H1 (cell line): ENCODE data around the gene NPFF. TPM values are rescaled to one million over a fixed set of nuclear protein-coding genes. Genes with fewer than 3 reads are reported as not detected.

Experiments used
- CTCF ChIA-PET: fragments of 300-600 bp; sonication (Branson Sonifier 250); formaldehyde crosslinking; loops from one replicate; lab custom pipeline; 2021; ENCODE audit not compliant: partially characterized antibody; lab: Charles Lee
- POLR2A ChIA-PET: fragments of 300-600 bp; sonication (Branson Sonifier 250); formaldehyde crosslinking; loops from one replicate; lab custom pipeline; 2021; ENCODE audit warnings: inconsistent platforms; ENCODE audit not compliant: partially characterized antibody; lab: Charles Lee
- DNase-seq, 2 experiments: peaks; one replicate each; pipeline versions ENCODE4 v3.0.0 to v3.0.0-alpha.2; 2010 to 2022; ENCODE audit warnings: low spot score in 2 of 2, low read depth in 1 of 2, mixed read lengths in 1 of 2
- FAIRE-seq: peaks from 2 replicates; lab custom pipeline; 2011; peaks lifted over from hg19 to GRCh38; lab: Jason Lieb, UNC
- H2AFZ ChIP-seq: 2 replicates; pipeline ENCODE4 v1.8.1; 2012; ENCODE audit warnings: low read length, inconsistent platforms
- H2AK5ac ChIP-seq: 2 replicates; pipeline ENCODE4 v1.6.1; 2013; ENCODE audit warnings: low read depth, low read length
- H2BK120ac ChIP-seq: replicated peaks from 2 replicates; pipeline ENCODE3; 2013; ENCODE audit warnings: low read depth, low read length, inconsistent platforms
- H2BK12ac ChIP-seq: 2 replicates; pipeline ENCODE4 v1.6.1; 2013; ENCODE audit warnings: low read depth, low read length
- H2BK15ac ChIP-seq: 2 replicates; pipeline ENCODE4 v1.6.1; 2013; ENCODE audit warnings: low read length
- H2BK20ac ChIP-seq: 2 replicates; pipeline ENCODE4 v1.6.1; 2013; ENCODE audit warnings: low read length
- H2BK5ac ChIP-seq: 2 replicates; pipeline ENCODE4 v1.6.1; 2013; ENCODE audit warnings: low read depth, low read length
- H3K14ac ChIP-seq: 2 replicates; pipeline ENCODE4 v1.6.1; 2013; ENCODE audit warnings: inconsistent platforms; ENCODE audit not compliant: insufficient read length
- H3K18ac ChIP-seq: 2 replicates; pipeline ENCODE4 v1.6.1; 2013; ENCODE audit warnings: low read length; ENCODE audit errors: extremely low read depth
- H3K23ac ChIP-seq: 2 replicates; pipeline ENCODE4 v1.6.1; 2013; ENCODE audit warnings: inconsistent platforms; ENCODE audit not compliant: insufficient read length
- H3K23me2 ChIP-seq: 2 replicates; pipeline ENCODE4 v1.6.1; 2013; ENCODE audit warnings: low read depth, low read length
- H3K27ac ChIP-seq: 2 replicates; pipeline ENCODE4 v1.6.1; 2011; ENCODE audit warnings: low read depth, low read length, inconsistent platforms
- H3K27me3 ChIP-seq, 4 experiments: replicated peaks in 1 of 4; 1 replicate in 1 of 4; 2 replicates in 3 of 4; pipeline versions ENCODE4 v1.6.1 to v1.8.1; 2011 to 2013; ENCODE audit warnings: low read length in 3 of 4, mild to moderate bottlenecking in 3 of 4, inconsistent platforms in 2 of 4, mixed read lengths in 2 of 4, moderate library complexity in 1 of 4; ENCODE audit not compliant: control insufficient read depth in 3 of 4, insufficient read depth in 3 of 4; ENCODE audit errors: extremely low read depth in 1 of 4
- H3K36me3 ChIP-seq, 4 experiments: 2 replicates each; pipeline versions ENCODE4 v1.6.1 to v1.8.1; 2011 to 2013; ENCODE audit warnings: mild to moderate bottlenecking in 4 of 4, low read length in 3 of 4, moderate library complexity in 2 of 4, control low read depth in 1 of 4, inconsistent platforms in 1 of 4; ENCODE audit not compliant: insufficient read depth in 4 of 4, control insufficient read depth in 2 of 4
- H3K4ac ChIP-seq: replicated peaks from 2 replicates; pipeline ENCODE3; 2013; ENCODE audit warnings: low read length, low read depth, mixed read lengths, inconsistent platforms; ENCODE audit not compliant: insufficient read length
- H3K4me1 ChIP-seq, 4 experiments: replicated peaks in 1 of 4; 1 replicate in 1 of 4; 2 replicates in 3 of 4; pipeline versions ENCODE4 v1.6.1 to v1.8.1; 2011 to 2013; ENCODE audit warnings: low read length in 3 of 4, inconsistent platforms in 2 of 4, mixed read lengths in 1 of 4; ENCODE audit not compliant: insufficient read depth in 4 of 4, control insufficient read depth in 3 of 4
- H3K4me2 ChIP-seq, 2 experiments: 2 replicates each; pipeline versions ENCODE4 v1.6.1 to v1.8.1; 2011 to 2013; ENCODE audit warnings: low read depth in 2 of 2, low read length in 2 of 2, control low read depth in 1 of 2, inconsistent platforms in 1 of 2, mild to moderate bottlenecking in 1 of 2; ENCODE audit not compliant: insufficient read depth in 1 of 2
- H3K4me3 ChIP-seq, 4 experiments: fragments of 200-600, 300-600 bp in 1 of 4; sonication (generic), shearing (Covaris generic), sonication (Bioruptor Twin) in 1 of 4; 2 replicates each; pipeline versions ENCODE4 v1.5.1 to v1.8.1; 2011 to 2016; ENCODE audit warnings: low read length in 4 of 4, low read depth in 3 of 4, control low read depth in 2 of 4, inconsistent platforms in 2 of 4, mild to moderate bottlenecking in 2 of 4, mixed read lengths in 1 of 4, moderate library complexity in 1 of 4; ENCODE audit not compliant: insufficient read depth in 2 of 4; ENCODE audit errors: extremely low read depth in 1 of 4
- H3K56ac ChIP-seq: replicated peaks from 2 replicates; pipeline ENCODE3; 2013; ENCODE audit warnings: low read depth, mild to moderate bottlenecking, mixed read lengths, low read length, inconsistent platforms; ENCODE audit not compliant: insufficient read length
- H3K79me1 ChIP-seq: 2 replicates; pipeline ENCODE4 v1.6.1; 2013; ENCODE audit warnings: low read depth, low read length, control low read depth
- H3K79me2 ChIP-seq, 2 experiments: 2 replicates each; pipeline versions ENCODE4 v1.6.1 to v1.8.1; 2012 to 2013; ENCODE audit warnings: low read length in 2 of 2, mild to moderate bottlenecking in 2 of 2, inconsistent platforms in 1 of 2; ENCODE audit not compliant: insufficient read depth in 2 of 2, control insufficient read depth in 1 of 2
- H3K9ac ChIP-seq, 4 experiments: replicated peaks in 1 of 4; 1 replicate in 1 of 4; 2 replicates in 3 of 4; pipeline versions ENCODE4 v1.6.1 to v1.8.1; 2011 to 2013; ENCODE audit warnings: low read depth in 3 of 4, low read length in 3 of 4, control low read depth in 2 of 4, mild to moderate bottlenecking in 2 of 4, moderate library complexity in 2 of 4, inconsistent platforms in 1 of 4; ENCODE audit errors: extremely low read depth in 1 of 4
- H3K9me3 ChIP-seq, 2 experiments: 2 replicates each; pipeline versions ENCODE4 v1.6.1 to v1.8.1; 2012 to 2013; ENCODE audit warnings: mild to moderate bottlenecking in 2 of 2, moderate library complexity in 2 of 2, control low read depth in 1 of 2, inconsistent platforms in 1 of 2, low read depth in 1 of 2, low read length in 1 of 2, mixed read lengths in 1 of 2; ENCODE audit not compliant: insufficient read depth in 2 of 2
- H4K20me1 ChIP-seq, 2 experiments: replicated peaks in 1 of 2; 2 replicates each; pipeline versions ENCODE3 to v1.8.1; 2011 to 2013; ENCODE audit warnings: inconsistent platforms in 2 of 2, low read length in 2 of 2, mild to moderate bottlenecking in 1 of 2; ENCODE audit not compliant: insufficient read depth in 2 of 2, control insufficient read depth in 1 of 2
- H4K5ac ChIP-seq: 2 replicates; pipeline ENCODE4 v1.6.1; 2013; ENCODE audit warnings: low read length, low read depth, mixed read lengths, inconsistent platforms; ENCODE audit not compliant: insufficient read length
- H4K8ac ChIP-seq: 2 replicates; pipeline ENCODE4 v1.8.0; 2013; ENCODE audit warnings: mild to moderate bottlenecking, moderate library complexity, low read length, inconsistent platforms; ENCODE audit not compliant: insufficient read depth; ENCODE audit errors: extremely low read depth
- H4K91ac ChIP-seq: replicated peaks from 2 replicates; pipeline ENCODE3; 2013; ENCODE audit warnings: low read length, mixed read lengths, inconsistent platforms; ENCODE audit not compliant: insufficient read length
- BACH1 ChIP-seq: IDR thresholded peaks from 2 replicates; pipeline ENCODE4 v1.6.1; 2012; ENCODE audit warnings: low read length, improper control_type of control experiment
- CBX8 ChIP-seq: fragments of 300-800, 300-1000 bp; sonication (generic); IDR thresholded peaks from 2 replicates; pipeline ENCODE4 v1.7.1; 2016; ENCODE audit warnings: low read depth, low read length, borderline replicate concordance
- CHD1 ChIP-seq: IDR thresholded peaks from 2 replicates; pipeline ENCODE4 v1.6.1; 2012; ENCODE audit warnings: low read depth, low read length, improper control_type of control experiment
- CREB1 ChIP-seq: IDR thresholded peaks from 2 replicates; pipeline ENCODE4 v1.6.1; 2012; ENCODE audit warnings: inconsistent platforms
- GTF2F1 ChIP-seq: IDR thresholded peaks from 2 replicates; pipeline ENCODE4 v1.6.1; 2012; ENCODE audit warnings: low read depth, low read length, improper control_type of control experiment, borderline replicate concordance
- HDAC2 ChIP-seq, 2 experiments: fragments of 300-600 bp in 1 of 2; sonication (generic) in 1 of 2; IDR thresholded peaks; 2 replicates each; pipeline ENCODE4 v1.6.1; 2011 to 2012; ENCODE audit warnings: low read depth in 2 of 2, low read length in 2 of 2, mild to moderate bottlenecking in 2 of 2, moderate library complexity in 2 of 2, borderline replicate concordance in 1 of 2, inconsistent platforms in 1 of 2
- JUN ChIP-seq: IDR thresholded peaks from 2 replicates; pipeline ENCODE4 v1.6.1; 2011; ENCODE audit warnings: low read depth, mild to moderate bottlenecking, improper control_type of control experiment, low read length
- KDM5A ChIP-seq: fragments of 200-600 bp; IDR thresholded peaks from 2 replicates; pipeline ENCODE4 v1.7.1; 2012; ENCODE audit warnings: mild to moderate bottlenecking, low read length, inconsistent platforms, mixed read lengths
- PHF8 ChIP-seq: fragments of 200-600 bp; sonication (generic); conservative IDR thresholded peaks from 2 replicates; pipeline ENCODE4 v1.7.1; 2012; ENCODE audit warnings: low read depth, mild to moderate bottlenecking, inconsistent platforms, low read length, moderate library complexity
- TAF7 ChIP-seq: optimal IDR thresholded peaks from 2 replicates; pipeline ENCODE3; 2011; ENCODE audit warnings: low read depth, mild to moderate bottlenecking, inconsistent platforms, low read length, moderate library complexity, borderline replicate concordance
- TBP ChIP-seq: IDR thresholded peaks from 2 replicates; pipeline ENCODE4 v1.6.1; 2011; ENCODE audit warnings: low read depth, low read length, improper control_type of control experiment
- WGBS, 2 experiments: shearing (Covaris generic) in 1 of 2; methylation state at CpG; one replicate each; pipeline versions ENCODE4 v1.1.6 to v1.1.7; 2013 to 2015; ENCODE audit warnings: low lambda C conversion rate in 2 of 2, mixed read lengths in 2 of 2, inconsistent platforms in 1 of 2, low coverage in 1 of 2, missing lambda C conversion rate in 1 of 2; ENCODE audit not compliant: insufficient replicate concordance in 2 of 2, insufficient coverage in 1 of 2, insufficient read length in 1 of 2; ENCODE audit errors: extremely low coverage in 1 of 2, missing lambda C conversion rate in 1 of 2; 5-methylcytosine and 5-hydroxymethylcytosine counted together
- polyA plus RNA-seq, 7 experiments: library from polyadenylated mRNA; depleted of rRNA in 3 of 7; stranded (reverse) in 5 of 7; unstranded in 2 of 7; fragments of >200 nt in 5 of 7; fragments of 200-250 nt in 2 of 7; gene quantifications; 1 replicate in 5 of 7; 2 replicates in 1 of 7; 4 replicates in 1 of 7; pipeline versions ENCODE4 v1.2.1 to v1.2.3, GENCODE V29; 2011 to 2013; ENCODE audit warnings: missing spikeins in 2 of 7, mixed read lengths in 2 of 7
- total RNA-seq: library from RNA; stranded (reverse); fragmentation: NEBNext Ultra II Directional; extraction: Animal tissue kit (Norgen Biotek cat#: 25700); gene quantifications from 2 replicates; pipeline ENCODE4 v1.2.1, GENCODE V29; 2021
- TF ChIP-seq, protein P1 (sequence below): IDR thresholded peaks from 2 replicates; pipeline ENCODE4 v1.6.1; 2011; ENCODE audit warnings: low read depth, mild to moderate bottlenecking, low read length; ENCODE audit not compliant: insufficient read depth
- TF ChIP-seq, protein P2 (sequence below): IDR thresholded peaks from 2 replicates; pipeline ENCODE4 v1.6.1; 2011; ENCODE audit warnings: low read length, improper control_type of control experiment

Gene NPFF
- total and polyA plus RNA-seq, 2 of the 8 experiments (the other 6 are each of a cell fraction or from before 2014, with no cell fraction given) = not detected

- no peaks in the 10 kb centered on the region for H3K79me2 ChIP-seq
- H2BK20ac ChIP-seq = no peak overlapping the region
- H3K23ac ChIP-seq = no peak overlapping the region
- H2BK12ac ChIP-seq = no peak overlapping the region
- H3K56ac ChIP-seq = no peak overlapping the region
- no peak overlapping the region for H2AK5ac ChIP-seq
- no peaks in the 10 kb centered on the region for H4K20me1 ChIP-seq
- H3K23me2 ChIP-seq = no peaks in the 10 kb centered on the region
- no peak overlapping the region for H2BK5ac ChIP-seq
- H2BK15ac ChIP-seq = no peak overlapping the region
- no peak overlapping the region for H3K18ac ChIP-seq
- no peaks in the 10 kb centered on the region for H3K9me3 ChIP-seq
- ChIA-PET POLR2A (no interaction called here), CTCF (no interaction called here)
- WGBS, 2 experiments = 88% methylated on average over 1 of the region's 1 CpG; no CpG with 5 or more reads in 1 of the 2 experiments
- DNase-seq (no peak), FAIRE-seq (no peak)
- H3K4me3 ChIP-seq = no peak overlapping the region
- H3K79me1 ChIP-seq = no peaks in the 10 kb centered on the region
- H3K36me3 ChIP-seq = peaks cover 0 to 3% (median 0%) of the 10 kb centered on the region in 4 experiments; a peak in 1 of 8 replicates
- no peak overlapping the region for H4K5ac ChIP-seq
- no peak overlapping the region for H2AFZ ChIP-seq
- H2BK120ac ChIP-seq = no peak overlapping the region
- no peaks in the 10 kb centered on the region for H3K27me3 ChIP-seq
- H3K4me2 ChIP-seq = no peak overlapping the region
- H4K91ac ChIP-seq = no peak overlapping the region
- no peak overlapping the region for H3K4ac ChIP-seq
- H3K4me1 ChIP-seq = no peaks in the 10 kb centered on the region; a peak in 1 of 7 replicates
- no peak overlapping the region for H3K14ac ChIP-seq
- H3K9ac ChIP-seq = no peak overlapping the region
- no peak overlapping the region for H4K8ac ChIP-seq
- H3K27ac ChIP-seq = no peak overlapping the region
- TF ChIP-seq PHF8 = no peak
- no peak for TF ChIP-seq HDAC2 (IDR thresholded peaks at IDR 0.05; ENCODE audit: borderline replicate concordance in 1 of 2, low read depth in 2 of 2, low read length in 2 of 2)
- TF ChIP-seq, protein P1, sequence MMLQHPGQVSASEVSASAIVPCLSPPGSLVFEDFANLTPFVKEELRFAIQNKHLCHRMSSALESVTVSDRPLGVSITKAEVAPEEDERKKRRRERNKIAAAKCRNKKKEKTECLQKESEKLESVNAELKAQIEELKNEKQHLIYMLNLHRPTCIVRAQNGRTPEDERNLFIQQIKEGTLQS = no peak
- TF ChIP-seq TAF7 = no peak
- no peak for TF ChIP-seq JUN
- no peak for TF ChIP-seq KDM5A
- no peak for TF ChIP-seq CBX8
- TF ChIP-seq, protein P2, sequence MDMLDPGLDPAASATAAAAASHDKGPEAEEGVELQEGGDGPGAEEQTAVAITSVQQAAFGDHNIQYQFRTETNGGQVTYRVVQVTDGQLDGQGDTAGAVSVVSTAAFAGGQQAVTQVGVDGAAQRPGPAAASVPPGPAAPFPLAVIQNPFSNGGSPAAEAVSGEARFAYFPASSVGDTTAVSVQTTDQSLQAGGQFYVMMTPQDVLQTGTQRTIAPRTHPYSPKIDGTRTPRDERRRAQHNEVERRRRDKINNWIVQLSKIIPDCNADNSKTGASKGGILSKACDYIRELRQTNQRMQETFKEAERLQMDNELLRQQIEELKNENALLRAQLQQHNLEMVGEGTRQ = no peak
- TF ChIP-seq BACH1 = no peak
- no peak for TF ChIP-seq CHD1
- TF ChIP-seq GTF2F1 = no peak
- no peak for TF ChIP-seq TBP
- no peak for TF ChIP-seq CREB1
These were observed 43.3 kb upstream of the NPFF start for GRCh38 chr12:53550595-53550994.
